HepG2 (cell line): ENCODE measurements around the gene ARVCF. TPM values are rescaled to one million over a fixed set of nuclear protein-coding genes. Genes with fewer than 3 reads are reported as not detected.

Source experiments
- ARNT ChIP-seq: fragments of 450-650 bp; IDR thresholded peaks from 2 replicates; pipeline ENCODE4 v1.6.1; 2017
- BRCA1 ChIP-seq: sonication (generic); formaldehyde crosslinking; IDR thresholded peaks from 2 replicates; pipeline ENCODE4 v1.4.0; 2020; ENCODE audit warnings: missing genetic modification reagents
- DNMT3B ChIP-seq: conservative IDR thresholded peaks from 2 replicates; pipeline ENCODE4 v1.6.1; 2016; ENCODE audit warnings: missing biosample characterization, control low read depth
- ELF1 ChIP-seq: sonication (generic); formaldehyde crosslinking; IDR thresholded peaks from 2 replicates; pipeline ENCODE4 v1.4.0; 2020; ENCODE audit warnings: missing genetic modification reagents
- PAXIP1 ChIP-seq: sonication (generic); formaldehyde crosslinking; conservative IDR thresholded peaks from 2 replicates; pipeline ENCODE4 v1.4.0; 2020; ENCODE audit warnings: mild to moderate bottlenecking, missing genetic modification reagents, moderate library complexity
- RBM22 ChIP-seq: fragments of 200-400 bp; formaldehyde crosslinking; optimal IDR thresholded peaks from 2 replicates; pipeline ENCODE3; 2017; ENCODE audit warnings: mild to moderate bottlenecking, low read length, moderate library complexity
- SNAPC2 ChIP-seq: sonication (generic); formaldehyde crosslinking; IDR thresholded peaks from 2 replicates; pipeline ENCODE4 v1.8.1; 2022; ENCODE audit warnings: mild to moderate bottlenecking, missing genetic modification reagents
- SP2 ChIP-seq: sonication (generic); formaldehyde crosslinking; IDR thresholded peaks from 2 replicates; pipeline ENCODE4 v1.5.1; 2020; ENCODE audit warnings: mild to moderate bottlenecking, missing genetic modification reagents
- STAG1 ChIP-seq: sonication (generic); formaldehyde crosslinking; IDR thresholded peaks from 2 replicates; pipeline ENCODE4 v1.4.0; 2020; ENCODE audit warnings: missing genetic modification reagents
- ZNF230 ChIP-seq: sonication (generic); formaldehyde crosslinking; IDR thresholded peaks from 2 replicates; pipeline ENCODE4 v1.4.0; 2020; ENCODE audit warnings: mild to moderate bottlenecking, missing genetic modification reagents
- ZNF260 ChIP-seq: sonication (generic); formaldehyde crosslinking; IDR thresholded peaks from 2 replicates; pipeline ENCODE4 v1.4.0; 2020; ENCODE audit warnings: missing genetic modification reagents, low read depth, mild to moderate bottlenecking, borderline replicate concordance
- ZNF496 ChIP-seq: sonication (generic); formaldehyde crosslinking; IDR thresholded peaks from 2 replicates; pipeline ENCODE4 v1.8.1; 2023; ENCODE audit warnings: mild to moderate bottlenecking, moderate library complexity, missing genetic modification reagents; ENCODE audit not compliant: insufficient replicate concordance
- ZNF770 ChIP-seq: sonication (generic); formaldehyde crosslinking; IDR thresholded peaks from 2 replicates; pipeline ENCODE4 v1.5.0; 2020; ENCODE audit warnings: mild to moderate bottlenecking, missing genetic modification reagents
- ZNF784 ChIP-seq: sonication (generic); formaldehyde crosslinking; IDR thresholded peaks from 2 replicates; pipeline ENCODE4 v1.5.1; 2020; ENCODE audit warnings: missing genetic modification reagents, mild to moderate bottlenecking, borderline replicate concordance
- ZNF879 ChIP-seq: sonication (generic); formaldehyde crosslinking; IDR thresholded peaks from 2 replicates; pipeline ENCODE4 v1.8.1; 2023; ENCODE audit warnings: missing genetic modification reagents
- polyA plus RNA-seq, 8 experiments: library from polyadenylated mRNA; depleted of rRNA in 3 of 8; stranded (reverse) in 7 of 8; unstranded in 1 of 8; fragments of >200 nt; fragmentation: Illumina TruSeq in 4 of 8; extraction: Trizol in 4 of 8; gene quantifications; 2 replicates each; pipeline versions ENCODE4 v1.2.1 to v1.2.3, GENCODE V29; 2011 to 2016; ENCODE audit warnings: low read depth in 4 of 8, missing spikeins in 1 of 8, mixed read lengths in 1 of 8; ENCODE audit not compliant: insufficient read depth in 1 of 8
- total RNA-seq, 5 experiments: library from RNA; depleted of rRNA; stranded (reverse); fragments of >200 nt; fragmentation: Illumina TruSeq; extraction: Trizol; gene quantifications; 2 replicates each; pipeline ENCODE4 v1.2.3, GENCODE V29; 2016; ENCODE audit warnings: low read depth in 1 of 5
- TF ChIP-seq, protein P1 (sequence below): IDR thresholded peaks from 2 replicates; pipeline ENCODE4 v1.6.1; 2016; ENCODE audit warnings: control low read depth

Gene ARVCF
- total and polyA plus RNA-seq, 2 of the 13 experiments (the other 11 are each of a cell fraction or from before 2014, with no cell fraction given), result 16.4 to 17.7 TPM

DNA sequence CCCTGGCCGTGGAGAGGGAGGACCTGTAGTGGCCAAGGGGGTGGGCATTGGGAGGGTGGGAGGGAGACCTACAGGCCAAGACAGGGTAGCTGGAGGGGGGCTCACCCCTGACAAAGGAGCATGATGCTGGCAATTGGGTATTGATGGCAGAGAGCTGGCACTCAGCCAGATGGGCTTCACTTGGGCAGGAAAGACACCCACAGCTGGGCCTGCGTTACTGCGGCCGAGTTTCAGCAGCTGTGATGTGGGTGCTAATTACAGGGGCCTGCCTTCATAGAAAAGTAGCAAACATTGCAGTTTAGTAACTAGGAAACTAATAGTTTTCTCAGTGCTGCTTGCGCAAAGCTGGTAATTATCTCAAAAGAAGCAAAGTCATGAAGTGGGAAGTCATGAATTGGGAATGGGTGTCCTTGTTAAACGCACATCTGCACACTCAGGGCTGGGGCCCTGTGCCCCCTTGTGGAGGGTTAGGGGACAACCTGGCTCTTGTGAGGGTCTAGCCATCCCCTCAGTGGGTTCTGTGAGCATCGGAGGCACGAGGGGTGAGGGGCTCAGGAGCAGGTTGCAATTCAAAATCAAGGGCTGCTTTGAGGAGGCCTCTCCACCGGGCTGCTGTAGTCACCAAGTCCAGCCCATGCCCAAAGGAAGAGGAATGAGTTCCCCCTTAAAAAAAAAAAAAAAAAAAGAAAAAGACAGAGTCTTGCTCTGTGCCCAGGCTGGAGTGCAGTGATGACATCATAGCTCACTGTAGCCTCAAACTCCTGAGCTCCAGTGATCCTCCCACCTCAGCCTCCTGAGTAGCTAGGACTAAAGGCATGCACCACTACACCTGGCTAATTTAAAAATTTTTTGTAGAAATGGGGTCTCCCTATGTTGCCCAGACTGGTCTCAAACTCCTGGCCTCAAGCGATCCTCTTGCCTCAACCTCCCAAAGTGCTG, 50.6 kb downstream of the ARVCF start (continued):
- TF ChIP-seq ZNF784 (CRISPR knock-in tag) (no peak), ARNT (no peak), ZNF770 (CRISPR knock-in tag) (peak; percentile 47; the same call in 1 of the 2 replicates), DNMT3B (CRISPR knock-in tag) (no peak), ELF1 (CRISPR knock-in tag) (no peak), ZNF230 (CRISPR knock-in tag) (no peak), ZNF496 (CRISPR knock-in tag) (no peak), ZNF879 (CRISPR knock-in tag) (no peak), BRCA1 (CRISPR knock-in tag) (no peak), ZNF260 (CRISPR knock-in tag) (no peak), SP2 (CRISPR knock-in tag) (no peak), SNAPC2 (no peak), RBM22 (peak; percentile 33), PAXIP1 (no peak), STAG1 (CRISPR knock-in tag) (peak; percentile 12; the same call in 1 of the 2 replicates)
- TF ChIP-seq, protein P1, sequence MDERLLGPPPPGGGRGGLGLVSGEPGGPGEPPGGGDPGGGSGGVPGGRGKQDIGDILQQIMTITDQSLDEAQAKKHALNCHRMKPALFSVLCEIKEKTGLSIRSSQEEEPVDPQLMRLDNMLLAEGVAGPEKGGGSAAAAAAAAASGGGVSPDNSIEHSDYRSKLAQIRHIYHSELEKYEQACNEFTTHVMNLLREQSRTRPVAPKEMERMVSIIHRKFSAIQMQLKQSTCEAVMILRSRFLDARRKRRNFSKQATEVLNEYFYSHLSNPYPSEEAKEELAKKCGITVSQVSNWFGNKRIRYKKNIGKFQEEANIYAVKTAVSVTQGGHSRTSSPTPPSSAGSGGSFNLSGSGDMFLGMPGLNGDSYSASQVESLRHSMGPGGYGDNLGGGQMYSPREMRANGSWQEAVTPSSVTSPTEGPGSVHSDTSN, result no peak
